K562 (cell line): ENCODE data around the gene TTC9B. TPM values are rescaled to one million over a fixed set of nuclear protein-coding genes. Genes with fewer than 3 reads are reported as not detected.

Experiments used
- CBFA2T2 ChIP-seq: fragments of 450-650 bp; conservative IDR thresholded peaks from 2 replicates; pipeline ENCODE4 v1.6.1; 2017; ENCODE audit warnings: mild to moderate bottlenecking
- CTBP1 ChIP-seq: fragments of 450-650 bp; IDR thresholded peaks from 2 replicates; pipeline ENCODE4 v1.6.1; 2016; ENCODE audit warnings: borderline replicate concordance
- DNMT1 ChIP-seq: fragments of 450-650 bp; IDR thresholded peaks from 2 replicates; pipeline ENCODE4 v1.6.1; 2016; ENCODE audit warnings: antibody characterized with exemption, mild to moderate bottlenecking
- HDAC1 ChIP-seq, 2 experiments: fragments of 450-650 bp; IDR thresholded peaks; 2 replicates each; pipeline ENCODE4 v1.6.1; 2016 to 2017; ENCODE audit warnings: inconsistent platforms in 1 of 2, mild to moderate bottlenecking in 1 of 2, moderate library complexity in 1 of 2
- HMGN3 ChIP-seq: IDR thresholded peaks from 2 replicates; pipeline ENCODE4 v1.6.1; 2011; ENCODE audit warnings: borderline replicate concordance, low read depth, mild to moderate bottlenecking, mixed read lengths, low read length; ENCODE audit not compliant: insufficient read length; ENCODE audit errors: extremely low read depth
- IFI16 ChIP-seq: fragments of 250-450 bp; sonication (Bioruptor Pico); IDR thresholded peaks from 2 replicates; pipeline ENCODE4 v2.1.2; 2022; ENCODE audit warnings: mild to moderate bottlenecking, inconsistent platforms
- POLR2AphosphoS5 ChIP-seq: IDR thresholded peaks from 2 replicates; pipeline ENCODE4 v1.6.1; 2011; ENCODE audit warnings: mild to moderate bottlenecking, low read depth, low read length, moderate library complexity; ENCODE audit not compliant: control insufficient read depth, insufficient read depth
- POLR2B ChIP-seq: fragments of 450-650 bp; IDR thresholded peaks from 2 replicates; pipeline ENCODE4 v1.6.1; 2018; ENCODE audit warnings: low read depth; ENCODE audit not compliant: partially characterized antibody
- RCOR1 ChIP-seq, 2 experiments: IDR thresholded peaks; 2 replicates each; pipeline ENCODE4 v1.6.1; 2012; ENCODE audit warnings: low read depth in 2 of 2, low read length in 2 of 2, borderline replicate concordance in 1 of 2, improper control_type of control experiment in 1 of 2
- SMAD4 ChIP-seq: fragments of 250-450 bp; sonication (Bioruptor Pico); conservative IDR thresholded peaks from 2 replicates; pipeline ENCODE4 v1.8.0; 2021; ENCODE audit warnings: inconsistent platforms, mild to moderate bottlenecking, moderate library complexity
- SMARCA4 ChIP-seq: fragments of 450-650 bp; IDR thresholded peaks from 2 replicates; pipeline ENCODE4 v1.6.1; 2016
- SRSF7 ChIP-seq: fragments of 200-400 bp; formaldehyde crosslinking; optimal IDR thresholded peaks from 2 replicates; pipeline ENCODE3; 2017; ENCODE audit warnings: mild to moderate bottlenecking, low read depth, low read length
- THRAP3 ChIP-seq: fragments of 450-650 bp; IDR thresholded peaks from 2 replicates; pipeline ENCODE4 v1.6.1; 2016; ENCODE audit warnings: mild to moderate bottlenecking, inconsistent platforms, borderline replicate concordance
- polyA plus RNA-seq, 8 experiments: library from polyadenylated mRNA; depleted of rRNA in 4 of 8; stranded (reverse) in 5 of 8; unstranded in 3 of 8; fragments of >200 nt; fragmentation: Nextera tagmentation in 2 of 8; fragmentation: Illumina TruSeq in 1 of 8; extraction: Ambion mirVana in 2 of 8; extraction: Trizol in 1 of 8; gene quantifications; 2 replicates each; pipeline versions ENCODE4 v1.2.1 to v1.2.3, GENCODE V29; 2011 to 2014; ENCODE audit warnings: inconsistent platforms in 1 of 8, missing spikeins in 1 of 8
- total RNA-seq, 7 experiments: library from RNA; depleted of rRNA in 6 of 7; stranded (reverse); fragments of >200 nt in 6 of 7; fragmentation: Illumina TruSeq in 2 of 7; extraction: Trizol in 2 of 7; gene quantifications; 2 replicates each; pipeline versions ENCODE4 v1.2.1 to v1.2.3, GENCODE V29; 2011 to 2021; ENCODE audit warnings: low replicate concordance in 1 of 7
- TF ChIP-seq, protein P1 (sequence below): sonication (generic); formaldehyde crosslinking; IDR thresholded peaks from 2 replicates; pipeline ENCODE4 v1.5.0; 2020; ENCODE audit warnings: missing genetic modification reagents
- TF ChIP-seq, protein P2 (sequence below): fragments of 450-650 bp; formaldehyde crosslinking; IDR thresholded peaks from 2 replicates; pipeline ENCODE4 v1.4.0; 2020; ENCODE audit warnings: mild to moderate bottlenecking, moderate library complexity
- TF ChIP-seq, protein P3 (sequence below), 2 experiments: IDR thresholded peaks in 1 of 2; conservative IDR thresholded peaks in 1 of 2; 2 replicates each; pipeline ENCODE4 v1.6.1; 2016; ENCODE audit warnings: low read depth in 2 of 2, mild to moderate bottlenecking in 1 of 2, missing compliant biosample characterization in 1 of 2, missing genetic modification characterization in 1 of 2, moderate library complexity in 1 of 2
- TF ChIP-seq, protein P4 (sequence below), 3 experiments: fragments of 200-800 bp in 1 of 3; fragments of 250-450 bp in 1 of 3; fragments of 450-650 bp in 1 of 3; sonication (Bioruptor Pico) in 1 of 3; sonication (Bioruptor generic) in 1 of 3; formaldehyde crosslinking in 1 of 3; IDR thresholded peaks; 2 replicates each; pipeline versions ENCODE4 v1.6.1 to v1.8.0; 2016 to 2022; ENCODE audit warnings: mild to moderate bottlenecking in 2 of 3, missing genetic modification characterization in 2 of 3, missing compliant biosample characterization in 1 of 3, moderate library complexity in 1 of 3

The TTC9B gene
- total and polyA plus RNA-seq, 9 of the 15 experiments (the other 6 are each of a cell fraction or from before 2014, with no cell fraction given) = 0.06 to 0.14 TPM; not detected in 7

DNA sequence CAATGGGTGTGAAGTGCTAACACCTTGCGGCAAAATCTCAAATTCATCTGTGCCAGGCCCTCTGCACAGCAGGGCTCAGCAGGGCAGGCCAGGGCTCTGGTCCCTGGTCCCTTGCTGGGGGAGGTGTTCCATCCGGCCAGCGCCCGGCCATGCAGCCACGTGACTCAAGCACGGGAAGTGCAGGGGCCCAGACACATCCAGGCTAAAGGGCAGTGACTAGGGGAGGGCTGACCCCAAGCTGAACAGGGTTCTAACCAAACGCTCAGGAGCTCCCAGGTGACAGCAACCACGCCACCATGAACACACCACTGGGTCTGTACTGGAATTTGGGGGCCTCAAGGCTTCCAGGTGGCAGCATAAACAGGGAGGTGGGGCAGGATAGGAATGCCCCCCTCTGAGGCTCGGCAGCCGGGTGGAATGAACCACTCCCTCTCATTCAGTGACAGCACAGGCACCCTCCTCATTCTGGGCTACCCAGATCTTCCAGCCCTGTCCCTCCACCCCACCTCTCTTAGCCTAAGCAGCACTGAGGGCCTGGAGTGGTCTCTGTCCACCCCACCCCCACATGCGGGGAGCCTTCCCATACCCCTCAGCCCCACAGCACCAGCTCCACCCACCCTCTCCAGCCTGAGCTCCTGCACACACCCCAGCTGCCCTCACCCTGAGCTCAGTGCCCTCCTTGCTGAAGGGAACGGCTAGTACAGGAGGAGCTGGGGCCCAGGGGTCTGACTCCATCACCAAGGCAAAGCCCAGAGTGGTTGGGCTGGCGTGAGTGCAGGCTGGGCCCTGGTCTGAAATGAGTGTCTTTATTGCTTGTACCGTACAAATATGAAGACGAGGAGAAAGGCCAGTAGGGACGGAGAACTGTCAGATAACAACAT, 13.6 kb upstream of the TTC9B start (continued):
- TF ChIP-seq POLR2AphosphoS5 = 0 out of 2 replicates have a peak, but pooled peaks have one; percentile 15
- TF ChIP-seq, protein P1, sequence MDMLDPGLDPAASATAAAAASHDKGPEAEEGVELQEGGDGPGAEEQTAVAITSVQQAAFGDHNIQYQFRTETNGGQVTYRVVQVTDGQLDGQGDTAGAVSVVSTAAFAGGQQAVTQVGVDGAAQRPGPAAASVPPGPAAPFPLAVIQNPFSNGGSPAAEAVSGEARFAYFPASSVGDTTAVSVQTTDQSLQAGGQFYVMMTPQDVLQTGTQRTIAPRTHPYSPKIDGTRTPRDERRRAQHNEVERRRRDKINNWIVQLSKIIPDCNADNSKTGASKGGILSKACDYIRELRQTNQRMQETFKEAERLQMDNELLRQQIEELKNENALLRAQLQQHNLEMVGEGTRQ = peak; percentile 95
- peak in 1 of 2 experiments; percentile 58; a peak in 1 of 4 replicates for TF ChIP-seq HDAC1 (IDR thresholded peaks at IDR 0.05)
- TF ChIP-seq, protein P2, sequence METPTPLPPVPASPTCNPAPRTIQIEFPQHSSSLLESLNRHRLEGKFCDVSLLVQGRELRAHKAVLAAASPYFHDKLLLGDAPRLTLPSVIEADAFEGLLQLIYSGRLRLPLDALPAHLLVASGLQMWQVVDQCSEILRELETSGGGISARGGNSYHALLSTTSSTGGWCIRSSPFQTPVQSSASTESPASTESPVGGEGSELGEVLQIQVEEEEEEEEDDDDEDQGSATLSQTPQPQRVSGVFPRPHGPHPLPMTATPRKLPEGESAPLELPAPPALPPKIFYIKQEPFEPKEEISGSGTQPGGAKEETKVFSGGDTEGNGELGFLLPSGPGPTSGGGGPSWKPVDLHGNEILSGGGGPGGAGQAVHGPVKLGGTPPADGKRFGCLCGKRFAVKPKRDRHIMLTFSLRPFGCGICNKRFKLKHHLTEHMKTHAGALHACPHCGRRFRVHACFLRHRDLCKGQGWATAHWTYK (CRISPR knock-in tag) = 0 out of 2 replicates have a peak, but pooled peaks have one; percentile 8
- TF ChIP-seq IFI16 = no peak
- TF ChIP-seq POLR2B = peak; percentile 36
- TF ChIP-seq HMGN3 = peak; percentile 58
- peak; percentile 68 for TF ChIP-seq CBFA2T2
- TF ChIP-seq RCOR1 (IDR thresholded peaks at IDR 0.05; ENCODE audit: borderline replicate concordance in 1 of 2, low read depth in 2 of 2, low read length in 2 of 2) = peak in 1 of 2 experiments; percentile 66; a peak in 1 of 4 replicates
- TF ChIP-seq THRAP3 = no peak
- no peak for TF ChIP-seq SRSF7
- TF ChIP-seq DNMT1 = no peak
- peak; percentile 40; the same call in 1 of the 2 replicates for TF ChIP-seq SMARCA4
- TF ChIP-seq SMAD4 = peak; percentile 68; the same call in 1 of the 2 replicates
- TF ChIP-seq, protein P3, sequence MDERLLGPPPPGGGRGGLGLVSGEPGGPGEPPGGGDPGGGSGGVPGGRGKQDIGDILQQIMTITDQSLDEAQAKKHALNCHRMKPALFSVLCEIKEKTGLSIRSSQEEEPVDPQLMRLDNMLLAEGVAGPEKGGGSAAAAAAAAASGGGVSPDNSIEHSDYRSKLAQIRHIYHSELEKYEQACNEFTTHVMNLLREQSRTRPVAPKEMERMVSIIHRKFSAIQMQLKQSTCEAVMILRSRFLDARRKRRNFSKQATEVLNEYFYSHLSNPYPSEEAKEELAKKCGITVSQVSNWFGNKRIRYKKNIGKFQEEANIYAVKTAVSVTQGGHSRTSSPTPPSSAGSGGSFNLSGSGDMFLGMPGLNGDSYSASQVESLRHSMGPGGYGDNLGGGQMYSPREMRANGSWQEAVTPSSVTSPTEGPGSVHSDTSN (CRISPR knock-in tag; IDR thresholded peaks at IDR 0.05; ENCODE audit: low read depth) = no peak
- TF ChIP-seq, protein P3 (tag; conservative IDR thresholded peaks at IDR 0.05; ENCODE audit: low read depth) = no peak
- TF ChIP-seq CTBP1 = no peak; the same call in 1 of the 2 replicates
- TF ChIP-seq, protein P4, sequence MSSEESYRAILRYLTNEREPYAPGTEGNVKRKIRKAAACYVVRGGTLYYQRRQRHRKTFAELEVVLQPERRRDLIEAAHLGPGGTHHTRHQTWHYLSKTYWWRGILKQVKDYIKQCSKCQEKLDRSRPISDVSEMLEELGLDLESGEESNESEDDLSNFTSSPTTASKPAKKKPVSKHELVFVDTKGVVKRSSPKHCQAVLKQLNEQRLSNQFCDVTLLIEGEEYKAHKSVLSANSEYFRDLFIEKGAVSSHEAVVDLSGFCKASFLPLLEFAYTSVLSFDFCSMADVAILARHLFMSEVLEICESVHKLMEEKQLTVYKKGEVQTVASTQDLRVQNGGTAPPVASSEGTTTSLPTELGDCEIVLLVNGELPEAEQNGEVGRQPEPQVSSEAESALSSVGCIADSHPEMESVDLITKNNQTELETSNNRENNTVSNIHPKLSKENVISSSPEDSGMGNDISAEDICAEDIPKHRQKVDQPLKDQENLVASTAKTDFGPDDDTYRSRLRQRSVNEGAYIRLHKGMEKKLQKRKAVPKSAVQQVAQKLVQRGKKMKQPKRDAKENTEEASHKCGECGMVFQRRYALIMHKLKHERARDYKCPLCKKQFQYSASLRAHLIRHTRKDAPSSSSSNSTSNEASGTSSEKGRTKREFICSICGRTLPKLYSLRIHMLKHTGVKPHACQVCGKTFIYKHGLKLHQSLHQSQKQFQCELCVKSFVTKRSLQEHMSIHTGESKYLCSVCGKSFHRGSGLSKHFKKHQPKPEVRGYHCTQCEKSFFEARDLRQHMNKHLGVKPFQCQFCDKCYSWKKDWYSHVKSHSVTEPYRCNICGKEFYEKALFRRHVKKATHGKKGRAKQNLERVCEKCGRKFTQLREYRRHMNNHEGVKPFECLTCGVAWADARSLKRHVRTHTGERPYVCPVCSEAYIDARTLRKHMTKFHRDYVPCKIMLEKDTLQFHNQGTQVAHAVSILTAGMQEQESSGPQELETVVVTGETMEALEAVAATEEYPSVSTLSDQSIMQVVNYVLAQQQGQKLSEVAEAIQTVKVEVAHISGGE (CRISPR knock-in tag; IDR thresholded peaks at IDR 0.05) = peak in 1 of 3 experiments; percentile 62; a peak in 2 of 6 replicates
